HUDEP-2 (cell line): ENCODE results near the gene FOXL1.

Experiments used
- DNase-seq, 76 experiments: peaks; one replicate each; lab custom pipeline; 2025; ENCODE audit not compliant: unreplicated experiment in 76 of 76; lab: John Stamatoyannopoulos, UW

FOXL1 gene

DNA sequence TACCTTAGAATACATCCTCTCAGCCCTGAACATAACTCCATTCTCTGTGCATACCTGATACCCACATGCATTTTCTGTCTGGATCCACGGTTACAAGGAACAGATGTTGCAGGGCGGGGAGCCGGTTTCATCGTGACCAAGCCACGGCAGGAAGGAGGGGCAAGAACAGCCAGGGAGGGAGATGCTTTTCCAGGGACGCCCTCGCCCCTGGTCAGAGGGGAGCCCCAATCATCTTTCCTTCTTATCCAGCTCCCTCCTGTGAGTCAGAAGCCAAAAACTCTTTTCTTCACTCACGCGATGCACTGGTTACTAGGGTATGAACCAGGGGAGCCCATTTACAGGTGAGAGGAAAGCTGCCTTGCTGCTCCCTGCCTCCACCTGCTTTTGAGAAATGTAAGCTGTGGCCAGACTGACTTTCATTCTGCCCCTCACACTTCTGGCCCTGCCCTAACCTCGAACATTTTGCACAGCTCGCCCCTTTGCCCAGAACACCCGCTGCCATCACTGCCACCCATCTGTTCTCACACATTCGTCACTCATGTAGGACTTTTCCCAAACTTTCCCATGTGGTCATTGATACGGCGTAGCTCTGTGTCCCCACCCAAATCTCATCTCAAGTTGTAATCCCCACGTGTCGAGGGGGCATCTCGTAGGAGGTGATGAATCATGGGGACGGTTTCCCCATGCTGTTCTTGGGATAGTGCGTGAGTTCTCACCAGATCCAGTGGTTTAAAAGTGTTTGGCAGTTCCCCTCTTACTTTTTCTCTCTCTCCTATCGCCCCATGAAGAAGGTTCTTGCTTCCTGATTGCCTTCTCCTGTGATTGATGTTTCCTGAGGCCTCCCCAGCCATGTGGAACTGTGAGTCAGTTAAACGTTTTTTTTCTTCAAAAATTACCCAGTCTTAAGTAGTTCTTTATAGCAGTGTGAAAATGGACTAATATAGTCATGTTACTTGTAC lies 20.5 kb downstream of the FOXL1 start:
- DNase-seq = no peak

DNA sequence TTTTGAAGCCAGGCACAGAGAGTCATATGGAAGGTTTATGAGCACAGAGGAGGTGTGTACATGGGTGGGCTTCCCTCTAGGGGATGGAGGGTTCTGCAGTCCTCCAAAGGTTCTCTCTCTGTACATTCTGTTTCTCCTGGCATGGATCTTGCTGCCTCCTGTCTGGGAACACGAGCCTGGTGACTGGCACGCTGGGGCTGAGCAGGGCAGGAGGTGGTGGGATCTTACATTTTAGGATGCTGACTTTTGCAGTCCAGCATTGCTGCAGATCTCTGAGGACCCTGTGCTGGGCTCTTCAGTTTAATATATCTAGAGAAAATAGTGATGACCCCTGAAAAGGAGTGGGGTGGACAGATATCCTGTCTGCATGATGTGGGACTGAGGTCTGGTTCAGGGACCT lies 23.0 kb downstream of the FOXL1 start:
- DNase-seq = no peak

DNA sequence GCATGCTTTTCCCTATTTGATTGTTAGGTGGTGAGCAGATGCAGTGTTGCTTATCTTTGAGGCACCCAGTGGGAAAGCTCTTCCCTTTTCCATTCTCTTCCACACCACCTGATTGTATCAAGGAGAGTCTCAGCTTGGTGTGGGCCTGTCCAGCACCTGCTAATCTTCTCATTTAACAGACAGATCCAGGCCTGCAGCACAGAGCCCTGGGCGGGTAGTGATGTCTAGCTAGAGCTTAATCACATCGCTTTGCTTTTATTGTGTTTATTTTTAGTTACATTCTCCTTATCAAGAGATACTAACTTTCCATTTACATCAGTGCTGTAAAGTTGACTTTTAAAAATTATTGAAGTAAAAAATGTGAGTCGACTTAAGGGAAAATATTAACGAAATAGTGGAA lies 24.2 kb downstream of the FOXL1 start:
- DNase-seq = no peak

DNA sequence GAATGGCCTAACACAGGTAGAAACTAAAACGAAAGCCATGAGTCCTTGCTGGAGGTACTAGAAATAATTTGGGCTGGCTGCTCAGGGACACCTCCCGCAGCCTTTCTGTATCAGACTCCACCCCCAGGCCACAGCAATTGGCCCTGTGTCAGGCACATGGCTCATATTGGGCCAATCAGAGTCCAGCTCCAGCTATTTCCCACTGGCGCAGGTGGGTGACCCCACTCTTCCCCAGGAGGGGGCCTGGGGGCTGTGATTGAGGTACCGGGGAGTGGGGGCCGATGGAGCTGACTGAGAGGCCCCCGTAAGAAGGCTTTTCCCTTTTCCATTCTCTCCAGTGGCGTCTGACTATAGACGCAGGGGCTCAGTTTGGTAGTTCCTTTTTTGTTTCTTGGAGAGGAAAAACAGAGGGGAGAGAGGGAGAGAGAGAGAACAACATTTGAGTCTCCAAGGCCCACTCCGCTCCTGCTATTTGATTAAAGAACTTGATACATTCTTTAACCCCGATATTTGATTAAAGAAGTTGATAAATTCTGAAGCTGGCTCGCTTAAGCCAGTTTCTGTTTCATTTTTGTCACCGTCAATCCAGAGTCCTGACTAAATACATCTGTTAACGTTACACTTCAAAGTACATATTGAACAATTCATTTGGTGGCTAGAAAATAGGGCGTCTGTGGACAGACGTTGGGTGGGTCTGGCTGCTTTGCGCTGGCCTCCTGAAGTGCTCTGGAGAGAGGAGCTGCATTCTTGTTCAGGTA lies 26.3 kb downstream of the FOXL1 start:
- DNase-seq = no peak

DNA sequence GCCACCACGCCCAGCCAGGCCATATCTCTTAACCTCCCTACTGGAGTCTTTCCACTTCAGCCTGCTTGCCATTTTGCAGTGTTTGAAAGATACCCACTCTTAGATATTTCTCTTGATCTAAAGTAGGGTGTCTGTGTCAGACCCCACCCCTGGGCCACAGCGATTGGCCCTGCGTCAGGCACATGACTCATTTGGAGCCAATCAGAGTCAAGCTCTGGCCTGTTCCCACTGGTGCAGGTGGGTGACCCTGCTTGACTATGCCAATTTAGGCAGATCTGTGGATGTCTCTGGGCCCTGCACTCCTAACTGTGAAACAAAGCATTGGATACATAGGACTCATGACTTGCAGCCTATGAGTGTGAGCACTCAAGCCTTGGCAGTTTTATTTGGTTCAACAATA lies 27.6 kb downstream of the FOXL1 start:
- DNase-seq = no peak

DNA sequence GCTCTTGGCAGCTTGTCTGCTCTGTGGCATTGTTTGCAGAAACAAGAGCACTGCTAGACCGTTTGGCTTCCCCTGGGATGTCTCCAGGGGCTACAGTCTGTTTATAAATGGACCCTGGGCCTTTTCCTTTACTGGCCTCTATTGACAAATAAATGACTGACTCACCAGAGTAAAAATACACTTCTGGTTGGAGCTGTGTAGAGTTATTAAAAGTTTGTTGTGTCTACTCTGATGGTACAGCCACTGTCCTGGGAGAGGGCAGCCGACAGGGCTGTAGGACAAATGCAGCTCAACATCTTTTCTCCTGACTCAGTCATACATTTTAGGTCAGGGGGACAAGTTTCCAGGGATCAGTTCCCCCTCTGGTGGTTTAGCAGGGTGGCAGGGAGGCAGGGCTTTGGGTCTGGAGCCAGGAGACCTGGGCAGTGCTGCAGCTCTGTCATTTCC lies 30.0 kb downstream of the FOXL1 start:
- DNase-seq = no peak

DNA sequence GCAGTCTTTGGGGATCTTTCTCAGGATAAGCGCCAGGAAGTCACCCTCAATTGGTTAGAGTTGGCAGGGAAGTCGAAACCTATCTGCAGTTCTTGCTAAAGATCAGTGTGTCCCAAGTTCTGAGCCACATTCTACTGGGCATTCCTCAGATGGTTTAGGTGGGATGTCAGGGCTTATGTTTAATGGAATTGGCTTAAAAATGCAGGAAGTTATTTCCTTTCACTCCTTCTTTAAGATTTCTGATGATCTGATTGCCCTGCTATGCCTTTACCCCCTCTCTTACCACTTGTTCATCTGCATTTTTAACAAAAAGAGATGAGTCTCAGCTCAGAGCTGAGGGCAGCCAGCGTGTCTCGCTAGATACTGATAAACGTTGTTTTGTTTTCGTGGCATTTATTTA lies 30.8 kb downstream of the FOXL1 start:
- DNase-seq = no peak

DNA sequence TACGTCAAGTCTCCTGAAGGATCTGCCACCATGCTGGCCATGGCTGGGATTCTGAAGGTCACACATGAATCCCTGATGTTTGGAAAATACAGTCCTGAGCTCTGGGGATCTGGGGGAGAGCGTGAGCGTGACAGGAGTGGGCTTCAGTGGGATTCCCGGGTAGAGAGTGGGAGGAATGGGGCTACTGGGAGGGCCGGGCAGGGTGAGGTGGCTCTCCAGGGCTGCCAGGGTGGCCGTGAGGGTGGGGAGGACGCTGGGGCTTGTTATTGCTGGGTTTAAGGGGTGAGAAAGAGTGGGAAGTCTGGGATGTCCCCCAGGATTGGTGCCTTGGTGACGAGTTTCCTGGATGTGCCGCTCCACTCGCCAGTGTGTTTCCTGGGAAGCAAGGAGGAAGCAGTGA lies 31.3 kb downstream of the FOXL1 start:
- DNase-seq = no peak

DNA sequence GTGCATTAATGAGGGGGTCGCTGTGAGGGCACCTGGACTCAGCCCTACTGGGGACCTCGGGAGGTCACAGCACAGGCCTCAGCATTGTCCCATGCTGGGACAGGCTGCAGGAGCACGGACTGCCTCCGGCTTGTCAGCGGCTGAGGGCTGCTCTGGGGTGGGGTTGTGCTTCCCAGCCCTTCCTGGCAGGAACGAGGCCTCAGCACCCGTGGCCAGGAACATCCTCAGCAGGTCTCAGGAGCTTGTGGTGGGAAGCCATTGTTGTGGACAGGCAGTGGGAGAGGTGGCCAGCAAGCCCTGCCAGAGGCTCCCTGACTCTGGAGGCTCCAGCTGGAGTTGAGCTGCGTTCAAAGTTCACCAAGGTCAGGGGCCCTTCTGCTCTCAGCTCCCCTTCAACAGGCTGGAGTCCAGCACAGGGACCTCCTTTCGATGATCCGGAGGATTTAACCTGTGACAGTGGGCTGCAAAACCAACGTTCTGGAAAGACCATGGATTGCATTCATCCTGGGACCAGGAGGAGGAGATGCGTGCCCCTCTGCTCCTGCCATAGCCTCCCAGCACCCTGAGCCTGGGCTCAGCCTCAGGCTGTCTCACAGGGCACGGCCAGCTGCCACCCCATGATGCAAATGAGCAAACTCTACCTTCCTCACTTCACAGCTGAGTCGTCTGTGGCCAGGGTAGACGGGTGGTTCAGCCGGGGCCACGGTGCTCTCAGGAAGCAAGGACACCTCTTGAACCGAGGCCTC lies 32.6 kb downstream of the FOXL1 start:
- DNase-seq = no peak

DNA sequence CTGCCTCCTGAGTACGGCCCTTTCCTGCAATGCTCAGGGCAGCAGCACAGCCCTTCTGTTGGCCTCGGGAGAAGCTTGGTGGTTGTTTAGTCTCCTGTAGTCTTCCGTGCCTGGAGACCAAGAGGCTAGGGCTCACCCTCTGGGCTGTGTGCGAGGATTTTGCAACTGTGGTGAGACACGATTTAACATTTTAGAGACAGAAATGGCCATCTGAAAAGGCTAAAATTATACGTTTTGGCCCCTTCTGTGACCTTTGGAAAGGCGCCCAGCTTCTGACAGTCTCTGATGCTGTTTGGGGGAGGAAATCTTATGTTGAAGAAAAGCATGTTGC lies 33.1 kb downstream of the FOXL1 start:
- no peak for DNase-seq

DNA sequence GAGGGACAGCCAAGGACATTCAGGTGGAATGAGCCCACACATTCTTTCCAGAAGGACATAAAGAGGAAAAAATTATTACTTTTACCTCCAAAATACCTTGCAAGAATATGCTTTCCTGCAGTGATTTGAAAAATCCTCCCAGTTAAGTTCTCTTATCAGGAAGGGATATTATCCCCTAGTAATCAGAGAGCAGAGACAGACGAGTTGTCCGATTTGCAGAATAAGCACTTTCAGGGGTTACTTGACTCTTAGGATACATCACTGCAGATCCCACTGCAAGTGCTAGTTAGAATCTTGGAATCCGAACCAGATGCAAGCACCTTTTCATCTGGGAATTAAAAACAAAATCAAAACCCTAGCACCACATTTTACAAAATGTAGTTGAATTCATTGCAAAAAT lies 33.6 kb downstream of the FOXL1 start:
- no peak for DNase-seq

DNA sequence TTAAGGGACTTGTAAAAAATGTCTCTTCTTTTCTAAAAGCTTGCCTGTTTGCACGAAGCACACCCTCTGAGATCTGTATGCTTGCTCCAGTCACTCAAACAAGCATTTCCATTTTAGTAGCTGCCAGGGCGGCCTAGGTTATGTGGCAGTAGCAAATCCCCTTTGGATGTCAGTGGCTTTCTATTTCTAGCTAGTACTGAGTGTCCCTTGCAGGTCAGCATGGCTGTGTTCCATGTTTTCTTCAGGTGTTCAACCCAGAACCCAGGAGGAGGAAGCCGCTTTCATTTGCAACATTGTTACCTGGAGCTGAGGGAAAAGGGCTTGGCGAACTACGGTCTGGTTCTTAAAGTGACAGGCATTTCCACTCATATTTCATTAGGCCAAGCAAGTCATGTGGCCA lies 36.4 kb downstream of the FOXL1 start:
- DNase-seq = no peak

DNA sequence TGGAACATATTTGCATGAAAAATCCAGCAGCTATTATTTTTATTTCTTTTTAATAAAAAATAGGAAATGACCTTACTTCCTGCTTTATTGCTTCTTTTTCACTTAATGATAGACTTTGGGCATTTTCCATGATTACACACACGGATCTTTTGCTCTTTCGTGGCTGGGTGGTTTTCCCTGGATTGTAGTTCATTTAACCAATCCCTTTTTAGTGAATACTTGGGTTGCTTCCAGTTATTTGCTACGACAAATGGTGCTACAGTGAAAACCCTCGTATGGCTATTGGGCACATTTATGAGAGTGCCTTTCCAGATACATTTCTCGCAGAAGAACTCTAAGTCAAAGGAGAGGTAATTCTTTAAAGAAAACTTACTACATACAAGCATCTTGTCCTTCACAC lies 38.6 kb downstream of the FOXL1 start:
- DNase-seq = no peak

DNA sequence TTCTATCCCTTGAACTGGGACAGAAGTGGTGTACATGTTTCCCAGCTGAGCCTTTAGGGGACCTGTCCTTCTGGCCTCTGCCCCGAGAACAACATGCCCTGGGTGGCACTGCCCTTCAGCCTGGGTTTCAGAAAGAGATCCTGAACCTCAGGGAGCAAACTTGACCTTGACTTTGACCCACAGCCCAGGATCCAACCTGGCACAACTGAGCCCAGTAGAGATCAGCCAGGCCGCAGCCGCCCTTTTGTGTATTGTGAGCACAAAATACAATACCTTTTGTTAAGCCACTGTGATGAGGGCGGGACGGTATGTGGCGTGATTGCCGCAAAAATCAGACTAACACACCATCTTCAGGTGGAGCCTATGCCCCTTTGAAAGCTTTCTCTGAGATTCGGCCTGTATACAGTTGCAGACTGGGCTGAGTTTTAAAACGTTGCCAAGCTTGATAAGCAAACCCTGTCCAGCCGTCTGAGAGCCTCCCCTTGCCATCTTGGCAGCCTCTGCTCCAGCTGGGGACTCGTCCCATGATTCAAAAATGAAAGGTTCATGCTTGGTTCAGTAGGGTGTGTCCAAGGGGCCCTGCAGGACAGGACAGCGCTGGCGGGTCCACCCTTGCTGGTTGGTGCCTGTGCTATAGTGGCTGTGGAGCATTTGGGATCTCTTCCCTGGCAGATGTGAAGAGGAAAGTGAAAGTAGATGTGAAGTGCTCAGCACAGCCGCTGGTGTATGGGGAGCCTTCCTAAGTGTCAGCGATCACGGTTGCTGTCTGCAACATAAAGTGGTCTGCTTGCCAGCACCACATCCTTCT lies 40.3 kb downstream of the FOXL1 start:
- DNase-seq = no peak

DNA sequence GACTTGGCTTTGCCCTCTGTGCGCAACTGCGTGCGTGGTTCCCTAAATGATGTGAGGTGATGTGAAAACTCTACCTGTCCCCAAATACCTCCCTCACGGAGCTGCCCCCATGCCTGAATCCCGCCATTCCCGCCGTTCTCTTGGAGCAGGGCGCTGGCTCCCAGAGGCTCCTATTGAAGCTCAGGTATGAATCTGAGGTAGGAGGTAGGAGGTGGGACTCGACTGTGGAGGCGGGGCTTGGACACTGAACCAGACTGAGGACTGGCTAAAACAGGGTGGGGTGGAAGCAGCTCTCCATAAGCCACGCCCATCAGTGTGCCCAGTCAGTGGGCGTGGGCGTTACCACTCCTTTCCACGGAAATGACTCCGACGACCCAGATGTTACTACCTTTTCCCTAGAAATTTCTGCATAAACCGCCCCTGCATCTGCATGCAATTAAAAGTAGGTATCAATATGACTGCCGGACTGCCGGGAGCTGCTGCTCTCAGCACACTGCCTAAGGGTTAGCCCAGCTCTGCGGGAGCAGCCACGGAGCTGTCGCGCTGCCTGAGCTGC lies 41.0 kb downstream of the FOXL1 start:
- no peak for DNase-seq

DNA sequence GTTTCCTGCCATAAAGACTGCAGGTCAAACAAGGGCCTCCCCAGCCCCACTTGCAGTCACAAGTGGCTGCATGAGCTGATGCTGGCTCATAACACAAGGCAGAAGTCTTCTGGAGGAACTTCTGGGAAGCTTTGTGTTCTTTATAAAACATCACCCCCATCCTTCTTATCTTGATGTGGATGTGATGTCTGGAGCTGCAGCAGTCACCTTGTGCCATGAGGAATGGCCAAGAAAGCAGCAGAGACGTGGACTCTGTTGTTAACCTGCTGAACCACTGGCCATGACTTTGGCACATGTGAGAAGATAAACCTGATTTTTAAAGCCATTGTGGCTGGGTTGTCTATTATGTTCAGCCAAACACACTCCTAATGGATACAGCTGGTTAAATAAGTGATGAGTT lies 41.8 kb downstream of the FOXL1 start:
- DNase-seq = no peak

DNA sequence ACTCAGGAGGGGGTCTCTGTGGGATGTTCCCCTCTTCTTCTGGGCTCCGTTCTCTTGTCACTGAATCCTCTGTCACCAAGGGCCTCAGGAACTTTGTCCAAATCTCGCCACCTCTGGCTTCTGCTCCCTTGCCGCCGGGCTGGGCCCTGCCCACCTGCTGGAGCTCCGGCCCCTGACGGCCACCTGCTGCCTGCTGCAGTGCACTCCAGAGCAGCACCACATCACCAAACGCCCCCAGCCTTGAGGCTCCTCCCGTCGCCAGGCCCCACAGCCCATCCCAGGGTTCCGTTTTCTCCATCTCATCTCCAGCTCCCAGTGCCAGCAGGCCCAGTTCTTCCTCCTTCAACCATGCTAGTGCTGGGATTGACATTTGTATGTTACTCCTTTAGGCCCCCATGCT lies 43.6 kb downstream of the FOXL1 start:
- DNase-seq = no peak

DNA sequence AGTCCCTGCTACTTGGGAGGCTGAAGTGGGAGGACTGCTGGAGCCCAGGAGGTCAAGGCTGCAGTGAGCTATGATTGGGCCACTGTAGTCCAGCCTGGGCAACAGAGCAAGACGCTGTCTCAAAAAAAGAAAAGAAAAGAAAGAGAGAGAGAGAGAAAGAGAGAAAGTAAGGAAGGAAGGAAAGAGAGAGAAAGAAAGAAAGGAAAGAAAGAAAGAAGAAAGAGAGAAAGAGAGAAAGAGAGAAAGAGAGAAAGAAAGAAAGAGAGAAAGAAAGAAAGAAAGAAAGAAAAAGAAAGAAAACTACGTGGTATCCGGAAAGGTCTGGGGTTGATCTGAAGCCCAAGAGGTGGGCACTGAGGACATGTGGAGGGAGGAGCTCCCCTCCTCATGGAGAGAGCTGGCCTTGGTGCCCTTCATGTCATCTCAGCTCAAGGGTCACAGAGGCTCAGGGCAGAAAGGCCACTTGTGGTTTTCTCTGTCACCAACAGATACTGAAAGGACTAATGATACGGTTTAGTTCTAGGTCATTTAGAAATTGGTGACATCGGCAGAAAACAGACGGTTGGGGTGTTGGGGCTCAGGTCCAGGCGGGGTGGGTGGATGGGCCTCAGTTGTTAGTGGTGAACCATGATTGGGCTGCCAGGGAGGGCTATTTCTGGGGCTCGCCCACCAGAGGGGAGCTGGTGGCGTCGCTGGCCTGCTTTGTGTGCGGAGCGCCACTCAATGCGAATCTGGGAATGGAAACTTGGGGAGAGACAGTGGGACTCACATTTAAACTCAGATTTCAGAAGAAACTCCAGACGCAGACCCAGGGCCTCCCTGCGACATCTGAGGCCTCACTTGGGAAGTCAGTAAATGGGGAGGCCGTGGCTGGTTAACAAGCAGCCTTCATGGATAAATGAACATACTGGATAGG lies 44.6 kb downstream of the FOXL1 start:
- DNase-seq = no peak

DNA sequence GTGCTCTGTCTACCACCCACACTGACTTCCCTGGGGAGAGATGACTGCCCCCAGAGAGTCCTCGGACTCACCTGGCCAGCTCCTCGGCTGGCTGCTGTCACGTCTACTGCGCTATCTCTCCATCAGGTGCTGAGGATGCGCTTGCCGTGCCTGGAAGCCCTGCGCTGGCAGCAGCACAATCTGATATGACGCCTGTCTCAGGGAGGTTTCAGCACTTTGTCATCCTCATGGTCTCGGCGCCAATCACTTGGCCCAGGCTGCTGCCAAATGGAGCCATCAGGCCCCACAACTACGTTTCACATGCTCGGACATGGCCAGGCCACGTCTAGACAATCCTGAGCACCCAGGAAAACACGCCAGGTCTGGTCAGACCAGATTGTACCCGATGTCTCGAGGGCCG lies 46.7 kb downstream of the FOXL1 start:
- DNase-seq = no peak
